GM19351 (cell line): ENCODE data around the gene ELN.
"Not testable (repeated sequence)": the region's sequence is repeated elsewhere in the genome, so short reads cannot be mapped to it uniquely, and the experiment has no call there.

Experiments used
- ATAC-seq: cut with Tn5 transposase; IDR thresholded peaks from one replicate; pipeline ENCODE4 v1.9.1; 2021; ENCODE audit warnings: mild to moderate bottlenecking, moderate library complexity; ENCODE audit not compliant: unreplicated experiment

The ELN gene

DNA sequence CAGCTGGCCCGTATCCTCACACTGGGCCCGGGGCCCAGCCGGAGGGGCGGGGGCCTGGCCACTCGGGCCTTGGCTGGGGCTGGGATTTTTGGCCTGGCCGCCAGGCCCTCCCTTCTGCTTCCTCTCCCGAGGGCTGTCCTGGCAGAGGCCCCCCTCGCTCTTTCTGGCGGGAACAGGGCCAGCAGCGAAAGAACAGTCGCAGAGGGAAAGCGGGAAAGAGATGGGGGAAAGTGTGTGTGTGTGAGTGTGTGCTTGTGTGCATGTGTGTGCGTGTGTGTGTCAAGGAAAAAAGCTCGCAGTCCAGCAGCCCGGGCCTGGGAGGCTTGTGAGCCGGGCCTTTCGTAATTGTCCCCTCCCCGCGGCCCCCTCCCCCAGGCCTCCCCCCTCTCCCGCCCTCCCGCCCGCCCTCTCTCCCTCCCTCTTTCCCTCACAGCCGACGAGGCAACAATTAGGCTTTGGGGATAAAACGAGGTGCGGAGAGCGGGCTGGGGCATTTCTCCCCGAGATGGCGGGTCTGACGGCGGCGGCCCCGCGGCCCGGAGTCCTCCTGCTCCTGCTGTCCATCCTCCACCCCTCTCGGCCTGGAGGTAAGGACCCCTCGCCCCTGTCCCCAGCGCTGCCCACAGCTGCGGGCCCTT, at the start of gene ELN:
Gene ELN (plus strand): TSS at position 491 of the 638 bp plus-strand sequence. CDS start 15 bp downstream, at position 506.
- ATAC-seq = no peak

DNA sequence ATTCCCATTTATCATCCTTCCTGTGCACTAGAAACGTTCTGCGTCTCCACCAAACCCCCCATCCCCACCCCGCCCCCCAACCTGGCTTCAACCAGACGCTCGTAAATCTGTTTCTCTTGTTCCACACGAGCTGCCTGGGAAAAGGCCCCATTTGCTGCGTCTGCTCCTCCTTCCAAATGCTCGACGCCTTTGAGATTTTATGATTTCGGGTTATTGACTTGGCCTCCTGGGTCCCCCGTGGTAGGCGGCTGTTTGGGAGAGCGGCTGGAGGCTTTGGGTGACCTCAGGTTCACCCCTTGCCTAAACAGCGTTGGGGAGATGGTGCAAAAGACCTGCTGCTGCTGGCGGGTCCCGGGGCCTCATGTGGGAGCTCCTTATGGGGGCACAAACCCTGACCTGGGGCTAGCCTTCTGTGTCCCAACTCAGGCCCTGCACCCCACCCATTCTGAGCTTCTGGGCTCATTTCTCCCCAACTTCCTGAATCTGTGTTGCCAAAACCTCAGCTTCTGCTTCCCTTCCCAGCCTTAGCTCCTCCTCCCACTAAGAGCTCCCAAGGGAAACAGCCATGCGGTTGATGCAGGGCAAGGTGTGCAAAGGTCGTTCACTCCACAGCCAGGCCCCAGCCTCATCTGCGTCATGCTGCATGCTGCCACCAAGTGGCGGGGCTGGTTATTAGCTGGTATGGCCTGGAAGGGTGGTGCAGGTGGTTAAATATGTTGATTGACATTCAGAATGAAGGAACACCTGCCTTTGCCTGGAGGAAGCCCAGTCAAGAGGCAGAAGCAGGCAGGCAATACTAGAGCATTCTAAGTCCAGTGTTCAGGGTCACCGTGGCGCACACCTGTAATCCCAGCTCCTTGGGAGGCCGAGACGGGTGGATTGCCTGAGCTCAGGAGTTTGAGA, 49.1 kb upstream of the ELN start:
- ATAC-seq = no peak

DNA sequence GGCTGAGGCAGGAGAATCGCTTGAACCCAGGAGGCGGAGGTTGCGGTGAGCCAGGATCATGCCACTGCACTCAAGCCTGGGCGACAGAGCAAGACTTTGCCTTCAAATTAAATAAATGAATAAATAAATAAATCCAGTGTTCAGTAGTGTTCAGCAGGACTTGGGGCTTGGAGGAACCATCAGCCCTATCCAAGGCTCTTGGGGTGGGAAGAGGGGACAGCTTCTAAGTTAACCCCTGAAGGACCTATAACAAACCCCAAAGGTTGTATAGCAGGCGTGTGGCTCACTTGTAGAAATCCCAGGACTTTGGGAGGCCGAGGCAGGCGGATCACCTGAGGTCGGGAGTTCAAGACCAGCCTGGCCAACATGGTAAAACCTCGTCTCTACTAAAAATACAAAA, 48.3 kb upstream of the ELN start:
- not testable (repeated sequence) for ATAC-seq

DNA sequence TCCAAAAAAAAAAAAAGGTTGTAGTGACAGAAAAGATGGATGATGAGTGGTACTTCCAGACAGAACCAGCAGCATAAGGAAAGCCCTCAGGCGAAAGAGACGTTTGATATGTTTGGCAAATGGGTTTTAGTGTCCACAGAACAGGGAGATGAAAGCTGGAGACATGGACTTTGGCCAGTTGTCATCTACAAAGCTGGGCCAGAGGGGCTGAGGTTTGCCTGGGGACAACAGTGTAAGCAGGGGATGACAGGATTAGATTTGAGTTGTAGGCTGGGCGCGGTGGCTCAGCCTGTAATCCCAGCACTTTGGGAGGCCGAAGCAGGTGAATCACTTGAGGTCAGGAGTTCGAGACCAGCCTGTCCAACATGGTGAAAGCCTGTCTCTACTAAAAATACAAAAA, 47.8 kb upstream of the ELN start:
- no peak for ATAC-seq

DNA sequence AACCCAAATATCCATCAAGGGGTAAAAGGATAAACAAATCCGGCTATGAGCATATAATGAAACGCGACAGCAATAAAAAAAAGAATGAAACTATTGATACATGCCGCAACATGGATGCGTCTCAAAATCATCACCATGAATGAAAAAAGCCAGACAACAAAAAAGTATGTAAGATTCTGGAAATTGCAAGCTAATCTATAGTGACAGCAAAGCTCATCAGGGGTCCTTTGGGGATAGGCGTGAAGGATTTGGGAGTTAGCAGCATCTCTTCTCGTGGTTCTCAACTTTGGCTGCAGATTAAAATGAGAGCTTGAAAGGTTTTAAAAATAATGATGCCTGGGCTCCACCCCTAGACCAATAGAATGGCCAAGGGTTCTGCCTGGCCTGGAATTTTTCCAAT, 46.0 kb upstream of the ELN start:
- no peak for ATAC-seq

DNA sequence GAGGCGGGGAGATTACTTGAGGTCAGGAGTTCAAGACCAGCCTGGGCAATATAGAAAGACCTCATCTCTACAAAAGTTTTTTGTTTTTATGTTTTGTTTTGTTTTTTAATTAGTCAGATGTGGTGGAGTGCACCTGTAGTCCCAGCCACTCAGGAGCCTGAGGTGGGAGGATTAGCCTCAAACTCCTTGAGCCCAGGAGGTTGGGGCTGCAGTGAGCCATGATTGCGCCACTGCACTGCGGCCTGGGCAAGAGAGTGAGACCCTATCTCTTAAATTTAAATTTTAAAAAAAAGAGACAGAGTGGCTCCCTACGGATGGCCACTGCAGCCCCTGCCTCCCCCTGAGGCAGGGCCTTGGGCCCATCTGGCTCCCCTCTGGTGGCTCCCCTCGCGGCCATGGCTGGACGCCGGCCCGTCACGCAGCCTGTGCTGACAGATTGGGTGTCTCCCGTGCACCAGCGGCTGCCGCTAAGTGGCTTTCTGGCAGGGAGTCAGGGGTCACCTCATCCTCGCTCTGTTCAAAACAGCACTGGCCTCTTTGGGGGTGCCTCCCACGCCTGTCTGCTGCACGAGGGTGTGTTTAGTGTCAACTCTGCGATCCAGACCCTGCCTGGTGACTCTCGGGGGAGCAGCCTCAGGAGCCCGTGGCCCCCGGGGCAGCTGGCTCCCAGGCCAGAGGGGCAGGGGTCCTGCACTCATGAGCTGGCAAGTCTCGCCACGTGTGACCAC, 44.4 kb upstream of the ELN start:
- no peak for ATAC-seq

DNA sequence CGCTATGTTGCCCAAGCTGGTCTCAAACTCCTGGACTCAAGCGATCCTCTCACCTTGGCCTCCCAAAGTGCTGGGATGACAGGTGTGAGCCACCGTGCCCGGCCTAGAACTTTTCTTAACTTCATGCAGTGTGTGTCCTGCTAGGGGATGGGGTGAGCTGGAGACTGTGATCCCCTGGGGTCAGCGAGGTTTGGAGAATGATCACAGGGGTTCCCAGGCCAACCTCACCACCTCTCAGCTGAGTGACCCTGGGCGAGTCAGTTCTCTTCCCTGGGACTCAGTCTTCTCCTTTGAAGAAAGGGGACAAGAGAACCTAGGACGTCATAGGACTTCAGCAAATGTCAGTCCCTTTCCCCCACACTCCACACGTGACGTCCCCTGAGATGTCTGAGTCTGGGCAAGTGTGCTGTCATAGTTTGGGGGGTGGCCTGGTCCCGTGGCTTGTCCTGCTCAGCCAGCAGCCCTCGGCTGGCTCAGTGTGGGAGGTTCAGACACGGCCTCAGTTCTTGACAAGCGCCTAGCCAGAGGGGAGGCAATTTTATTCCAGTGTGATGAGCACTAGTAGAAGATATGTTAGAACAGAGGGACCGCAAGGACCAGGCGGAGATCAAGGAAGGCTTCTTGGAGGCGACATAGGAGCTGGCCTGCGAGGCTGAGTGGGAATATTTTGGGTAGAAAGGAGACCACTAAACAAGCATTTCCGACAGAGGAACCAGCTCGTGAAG, 43.3 kb upstream of the ELN start:
- no peak for ATAC-seq

DNA sequence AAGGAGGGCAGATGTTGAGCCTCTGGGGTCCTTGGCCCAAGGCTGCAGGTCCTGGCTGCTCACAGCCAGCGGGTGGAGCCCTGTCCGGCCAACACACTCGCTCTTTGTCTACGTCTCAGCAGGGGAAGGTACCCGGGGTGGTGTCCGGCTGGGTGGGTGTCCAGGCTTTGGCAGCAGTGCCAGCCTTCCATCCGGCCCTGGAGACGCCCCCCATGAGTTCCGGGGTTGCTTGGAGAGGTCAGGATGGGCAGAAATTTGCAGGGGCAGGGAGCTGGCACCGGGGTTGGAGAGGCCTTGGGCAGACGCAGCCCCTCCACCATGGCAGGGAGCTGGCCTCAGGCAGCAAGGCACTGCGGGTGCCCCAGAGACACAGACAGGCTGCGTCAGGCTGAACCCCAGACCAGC, 42.2 kb upstream of the ELN start:
- no peak for ATAC-seq

DNA sequence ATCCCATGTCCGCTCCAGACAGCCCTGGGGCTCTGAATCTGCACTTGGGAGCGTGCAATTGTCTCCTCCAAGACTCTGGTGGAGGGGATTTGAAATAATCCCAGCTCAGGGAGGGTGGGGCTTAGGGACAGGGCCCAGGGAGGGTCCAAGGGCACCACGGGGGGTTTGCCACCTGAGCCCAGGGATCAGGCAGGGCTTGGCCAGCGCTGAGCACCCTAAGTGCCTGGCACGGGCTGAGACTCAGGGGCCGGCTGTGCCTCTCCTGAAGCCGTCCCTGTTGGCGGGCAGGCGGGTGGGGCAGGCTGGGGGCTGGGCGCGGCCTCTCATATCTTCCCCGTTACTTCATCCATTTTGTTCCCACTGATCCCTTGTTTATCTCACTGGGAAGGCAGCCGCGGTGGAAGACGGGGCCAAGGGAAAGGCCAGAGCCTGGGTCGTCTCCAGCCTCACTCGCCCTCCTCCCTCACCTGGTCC, 41.8 kb upstream of the ELN start:
- no peak for ATAC-seq

DNA sequence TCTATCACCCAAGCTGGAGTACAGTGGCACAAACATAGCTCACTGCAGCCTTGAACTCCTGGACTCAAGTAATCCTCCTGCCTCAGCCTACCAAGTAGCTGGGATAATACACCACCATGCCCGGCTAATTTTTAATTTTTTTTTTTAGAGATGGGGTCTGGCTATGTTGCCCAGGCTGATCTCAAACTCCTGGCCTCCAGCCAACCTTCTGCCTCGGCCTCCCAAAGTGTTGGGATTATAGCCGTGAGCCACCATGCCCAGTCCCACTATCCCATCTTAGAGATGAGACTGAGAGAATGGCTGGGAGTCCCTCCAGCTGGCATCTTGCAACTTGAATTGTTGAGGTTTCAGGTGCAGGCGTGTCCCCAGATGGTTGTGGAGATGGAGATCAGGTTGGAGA, 40.7 kb upstream of the ELN start:
- ATAC-seq = no peak

DNA sequence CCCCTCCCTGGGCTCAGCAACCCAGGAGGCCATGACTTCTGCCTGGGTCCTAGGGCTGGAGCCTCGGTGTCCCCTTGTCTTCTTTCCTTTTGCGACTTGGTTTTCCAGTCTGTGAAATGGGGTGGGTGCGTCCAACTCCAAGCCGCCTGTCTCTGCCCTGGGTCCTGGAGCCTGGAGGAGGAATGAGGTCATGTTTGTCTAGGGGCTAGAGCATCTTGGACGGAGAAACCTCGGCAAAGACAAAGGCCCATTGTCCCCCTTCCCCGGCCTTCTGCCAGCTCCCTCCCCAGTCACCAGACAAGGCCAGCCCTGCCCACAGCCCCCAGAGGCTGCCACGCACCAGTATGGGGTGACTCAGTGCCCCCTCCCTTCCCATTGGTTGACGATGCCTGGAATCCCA, 39.8 kb upstream of the ELN start:
- no peak for ATAC-seq

DNA sequence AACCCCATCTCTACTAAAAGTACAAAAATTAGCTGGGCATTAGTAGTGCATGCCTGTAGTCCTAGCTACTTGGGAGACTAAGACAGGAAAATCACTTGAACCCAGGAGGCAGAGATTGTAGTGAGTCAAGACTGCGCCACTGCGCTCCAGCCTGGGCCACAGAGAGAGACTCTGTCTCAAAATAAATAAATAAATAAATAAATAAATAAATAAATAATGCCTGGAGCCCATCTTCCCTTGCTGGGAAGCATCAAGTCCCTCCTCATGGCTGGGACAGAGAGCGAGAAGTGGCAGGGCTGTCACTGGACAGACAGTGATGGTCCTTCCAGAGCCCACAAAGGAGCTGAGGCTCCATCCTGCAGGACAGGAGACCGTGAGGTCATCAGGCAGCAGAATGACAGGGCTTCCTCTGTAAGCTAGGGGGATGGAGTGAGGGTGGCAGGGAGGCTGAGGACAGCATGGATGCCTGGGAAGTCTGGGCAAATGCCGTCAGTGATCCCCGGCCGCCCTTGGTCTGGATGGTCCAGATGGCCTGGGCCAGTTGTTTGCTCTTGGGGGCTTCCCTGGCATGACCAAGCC, 36.4 kb upstream of the ELN start:
- no peak for ATAC-seq

DNA sequence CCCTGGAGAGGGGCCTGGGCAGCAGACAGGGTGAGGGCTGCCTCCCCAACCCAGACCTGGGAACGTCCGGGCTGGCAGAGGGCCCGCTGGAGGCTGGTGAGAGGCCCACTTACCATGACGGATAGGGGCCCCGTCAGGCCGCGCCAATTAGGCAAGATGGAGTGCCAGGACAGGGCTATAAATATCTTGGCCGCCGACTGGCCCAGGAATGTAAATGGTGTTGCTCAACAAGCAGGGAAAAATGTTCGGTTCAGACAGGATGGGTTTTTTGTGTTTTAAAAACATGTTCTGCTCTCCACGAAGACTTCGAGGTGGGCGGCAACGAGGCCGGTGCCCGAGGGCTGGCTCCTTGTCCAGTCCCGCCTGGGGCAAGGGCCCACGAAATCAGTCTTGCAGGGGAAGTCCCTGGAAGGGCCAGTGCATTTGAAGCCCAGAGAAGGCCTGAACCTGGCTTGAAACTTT, 35.8 kb upstream of the ELN start:
- no peak for ATAC-seq

DNA sequence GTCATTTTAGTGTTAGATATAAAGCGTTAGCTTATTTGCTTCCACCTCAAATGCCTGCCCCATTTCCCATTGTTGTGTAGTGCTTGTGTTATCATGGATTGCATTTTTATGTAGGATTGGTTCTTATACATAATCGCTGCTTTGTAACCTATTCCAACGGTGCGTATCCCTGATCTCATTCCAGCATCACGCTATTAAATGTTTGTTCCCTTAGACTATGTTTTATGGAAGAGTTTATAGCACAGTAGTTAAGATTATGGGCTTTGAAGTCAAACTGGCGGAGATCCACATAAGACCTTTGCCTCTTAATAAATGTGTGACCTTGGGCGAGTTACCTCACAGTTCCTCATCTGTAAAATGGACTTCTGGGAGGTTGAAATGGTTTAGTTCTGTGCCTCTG, 34.0 kb upstream of the ELN start:
- no peak for ATAC-seq

DNA sequence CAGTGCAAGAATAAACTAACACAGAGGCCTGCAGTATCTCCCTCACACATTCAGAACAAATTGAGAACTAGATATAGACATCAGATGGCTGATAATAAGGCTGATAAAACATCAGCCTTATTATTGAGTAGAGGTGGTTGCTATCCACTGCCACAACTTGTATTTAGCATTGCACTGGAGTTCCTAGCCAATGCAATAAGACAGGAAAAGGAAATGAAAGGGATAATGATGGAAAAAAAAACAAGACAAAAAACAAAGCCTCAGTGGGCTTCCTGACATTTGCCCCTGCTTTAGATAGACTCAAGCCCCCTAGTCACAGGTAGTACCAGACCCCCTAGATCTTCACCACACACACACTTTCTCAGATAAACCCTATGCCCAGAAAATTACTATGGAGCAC, 33.2 kb upstream of the ELN start:
- no peak for ATAC-seq

DNA sequence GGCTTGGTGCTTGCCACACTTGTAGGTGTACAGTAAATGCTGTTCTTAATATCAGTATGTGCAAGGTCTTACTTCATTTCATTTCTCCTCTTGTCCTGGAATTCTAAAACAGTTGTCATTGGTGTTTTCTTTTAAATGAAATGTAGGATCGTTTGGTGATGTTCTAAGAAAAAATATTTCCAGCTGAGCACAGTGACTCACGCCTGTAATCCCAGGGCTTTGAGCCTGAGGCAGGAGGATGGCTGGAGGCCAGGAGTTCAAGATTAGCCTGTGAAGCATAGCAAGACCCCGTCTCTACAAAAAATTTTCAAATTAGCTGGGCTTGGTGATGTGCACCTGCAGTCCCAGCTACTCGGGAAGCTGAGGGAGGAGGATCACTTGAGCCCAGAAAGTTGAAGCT, 32.6 kb upstream of the ELN start:
- no peak for ATAC-seq

DNA sequence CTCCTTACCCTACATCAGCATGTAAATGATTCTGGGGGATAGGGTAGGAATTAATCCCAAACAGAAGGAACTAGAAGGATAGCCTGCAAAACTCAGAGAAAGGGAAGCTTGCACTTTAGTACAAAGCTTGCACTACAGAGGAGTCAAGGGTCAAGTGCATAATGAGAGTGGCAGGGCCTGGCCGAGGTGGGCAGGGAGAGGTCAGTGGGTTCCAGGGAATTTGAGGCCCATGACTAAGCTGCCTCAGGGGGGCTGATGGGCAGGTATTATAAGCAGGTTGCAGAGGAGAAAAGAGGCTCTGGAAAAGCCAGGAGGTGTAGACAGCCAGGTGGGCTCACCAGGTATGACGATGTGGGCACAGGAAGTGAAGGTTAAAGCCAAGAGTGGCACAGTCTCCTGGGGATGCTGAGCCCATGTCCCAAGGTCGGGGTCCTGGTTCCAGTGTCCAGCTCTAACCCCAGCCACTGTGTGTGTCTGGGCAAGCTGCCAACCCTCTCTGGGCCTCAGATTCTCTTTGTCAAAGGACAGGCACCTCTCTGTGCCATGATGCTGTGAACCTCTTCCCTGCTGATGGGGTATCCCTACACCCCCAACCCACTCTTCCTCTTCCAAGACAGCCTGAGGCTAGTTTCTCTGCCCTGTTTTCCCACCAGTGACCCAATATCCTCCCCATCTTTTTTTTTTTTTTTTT, 32.0 kb upstream of the ELN start:
- ATAC-seq = no peak

DNA sequence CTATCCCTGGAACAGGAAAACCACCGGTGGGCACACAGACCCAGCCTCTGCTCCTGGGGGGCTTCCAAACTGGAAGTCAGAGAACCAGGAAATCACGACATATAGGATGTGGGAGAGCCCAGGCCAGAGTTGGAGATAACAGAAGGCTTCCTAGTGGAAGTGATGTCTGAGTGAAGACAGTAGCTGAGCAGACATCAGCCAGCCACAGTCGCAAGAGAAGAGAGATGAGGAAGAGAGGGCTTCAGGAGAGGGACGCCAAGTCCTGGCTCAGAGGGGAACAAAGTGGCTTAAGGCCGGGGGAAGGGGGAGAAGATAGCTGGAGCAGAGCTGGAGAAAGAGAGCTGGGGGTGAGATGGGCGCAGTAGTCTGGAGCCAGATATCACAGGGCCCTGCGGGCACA, 30.9 kb upstream of the ELN start:
- no peak for ATAC-seq

DNA sequence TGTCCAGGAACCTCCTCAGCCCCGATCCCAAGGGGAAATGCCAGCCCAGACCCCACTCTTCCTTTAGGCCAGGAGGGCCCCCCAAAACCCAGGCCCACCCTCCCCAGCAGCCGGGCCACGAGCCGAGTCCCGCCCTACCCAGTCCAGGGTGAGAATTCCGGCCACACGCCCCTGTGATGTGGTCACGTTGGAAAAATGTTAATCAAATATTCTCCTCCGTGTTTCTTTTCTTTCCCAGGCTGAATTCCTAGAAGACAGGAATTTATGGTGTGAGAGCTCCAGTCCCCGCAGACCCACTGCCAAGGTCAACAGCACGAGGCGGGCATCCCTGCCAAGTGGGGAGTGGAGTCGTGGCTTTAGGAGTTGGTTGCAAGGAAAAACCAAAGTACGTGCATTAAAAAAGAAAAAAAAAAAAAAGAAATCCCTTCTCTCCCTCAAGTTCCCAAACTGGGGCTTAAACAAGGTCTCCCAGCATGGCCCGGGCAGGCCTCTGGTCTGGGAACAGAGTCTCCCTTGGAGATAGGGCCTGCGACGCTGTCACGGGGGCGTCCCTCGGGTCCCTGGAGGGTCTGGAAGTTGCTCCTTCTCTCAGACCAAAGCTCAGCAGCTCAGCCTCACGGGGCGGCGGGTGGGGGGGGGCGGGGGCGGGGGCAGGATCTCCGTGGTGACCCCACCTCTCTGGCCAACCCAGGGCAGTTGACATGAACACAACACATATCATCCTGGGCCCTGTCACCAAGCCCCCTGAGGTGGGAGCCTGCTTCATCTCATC, 28.1 kb upstream of the ELN start:
- no peak for ATAC-seq
